ENCODE results near the gene ABHD12B. TPM values are rescaled to one million over a fixed set of nuclear protein-coding genes. Genes with fewer than 3 reads are reported as not detected.

The ABHD12B gene, protein sequence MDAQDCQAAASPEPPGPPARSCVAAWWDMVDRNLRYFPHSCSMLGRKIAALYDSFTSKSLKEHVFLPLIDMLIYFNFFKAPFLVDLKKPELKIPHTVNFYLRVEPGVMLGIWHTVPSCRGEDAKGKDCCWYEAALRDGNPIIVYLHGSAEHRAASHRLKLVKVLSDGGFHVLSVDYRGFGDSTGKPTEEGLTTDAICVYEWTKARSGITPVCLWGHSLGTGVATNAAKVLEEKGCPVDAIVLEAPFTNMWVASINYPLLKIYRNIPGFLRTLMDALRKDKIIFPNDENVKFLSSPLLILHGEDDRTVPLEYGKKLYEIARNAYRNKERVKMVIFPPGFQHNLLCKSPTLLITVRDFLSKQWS
- not detected for total RNA-seq

DNA sequence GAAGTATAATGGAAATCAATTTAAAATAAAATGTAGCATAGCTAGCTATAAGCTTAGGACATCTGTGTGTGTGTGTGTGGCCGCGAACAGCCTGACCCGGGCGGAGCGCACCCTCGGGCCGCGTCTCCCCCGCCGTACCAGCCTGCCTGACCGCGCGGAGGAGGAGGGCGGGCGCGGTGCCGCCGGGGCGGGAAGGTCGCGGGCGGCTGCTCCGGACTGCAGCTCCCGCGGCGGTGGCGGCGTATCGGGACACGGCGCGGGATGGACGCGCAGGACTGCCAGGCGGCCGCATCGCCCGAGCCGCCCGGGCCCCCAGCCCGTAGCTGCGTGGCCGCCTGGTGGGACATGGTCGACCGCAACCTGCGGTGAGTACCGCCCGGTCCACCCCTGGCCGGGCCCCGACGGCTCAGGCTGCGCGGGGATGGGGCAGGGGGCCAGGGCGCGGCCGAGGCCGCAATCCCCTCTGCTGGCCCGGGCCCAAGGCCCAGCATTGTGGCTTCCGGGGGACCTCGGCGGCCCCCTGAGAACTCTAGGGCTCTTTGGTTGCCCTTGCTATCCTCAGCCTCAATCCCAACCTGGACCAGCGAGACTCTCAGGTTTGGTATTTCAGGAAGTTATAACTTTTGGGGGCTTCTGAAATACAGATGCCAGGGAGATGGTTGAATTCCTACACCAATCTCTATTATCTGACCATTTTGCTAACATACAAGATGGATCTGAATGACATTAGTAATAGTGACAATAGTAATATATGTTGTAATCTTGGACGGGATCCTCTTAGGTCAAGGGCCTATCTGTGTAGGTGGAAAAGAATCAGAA, at the start of gene ABHD12B:
Gene ABHD12B (plus strand): TSS at position 140 of the 819 bp plus-strand sequence. CDS start 122 bp downstream, at position 262.
- intact Hi-C loops (cut with DNase I), result no loop called here
- DNase-seq (ENCODE audit: low spot score), result no peak
- ATAC-seq, result peak; percentile 55

DNA sequence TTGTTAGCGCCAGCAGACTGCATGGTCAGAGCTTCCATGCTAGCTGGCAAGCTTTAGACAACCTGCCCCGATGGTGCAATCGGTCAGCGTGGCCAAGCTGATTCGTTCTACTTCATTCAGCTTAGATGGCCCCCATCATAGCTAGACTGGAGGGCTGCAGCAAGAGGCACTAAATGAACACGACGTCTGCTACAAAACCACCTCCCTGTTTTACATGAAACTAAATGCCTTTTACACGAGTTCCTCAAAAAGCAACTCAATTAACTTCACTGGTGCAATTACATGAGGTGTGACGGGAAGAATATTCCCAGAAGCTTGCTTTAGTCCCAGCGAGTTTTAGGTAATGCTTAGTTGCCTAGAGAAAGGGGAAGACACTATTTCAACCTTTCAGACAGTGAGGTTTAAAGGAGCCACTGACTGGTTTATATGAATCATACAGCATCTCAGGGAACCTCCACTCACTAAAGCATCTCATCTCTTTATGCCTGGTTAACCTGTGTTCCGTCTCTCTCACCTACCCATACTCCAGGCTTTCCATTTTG, 49.3 kb upstream of the ABHD12B start:
- ATAC-seq, result no peak
- no peak for DNase-seq (ENCODE audit: low spot score)

DNA sequence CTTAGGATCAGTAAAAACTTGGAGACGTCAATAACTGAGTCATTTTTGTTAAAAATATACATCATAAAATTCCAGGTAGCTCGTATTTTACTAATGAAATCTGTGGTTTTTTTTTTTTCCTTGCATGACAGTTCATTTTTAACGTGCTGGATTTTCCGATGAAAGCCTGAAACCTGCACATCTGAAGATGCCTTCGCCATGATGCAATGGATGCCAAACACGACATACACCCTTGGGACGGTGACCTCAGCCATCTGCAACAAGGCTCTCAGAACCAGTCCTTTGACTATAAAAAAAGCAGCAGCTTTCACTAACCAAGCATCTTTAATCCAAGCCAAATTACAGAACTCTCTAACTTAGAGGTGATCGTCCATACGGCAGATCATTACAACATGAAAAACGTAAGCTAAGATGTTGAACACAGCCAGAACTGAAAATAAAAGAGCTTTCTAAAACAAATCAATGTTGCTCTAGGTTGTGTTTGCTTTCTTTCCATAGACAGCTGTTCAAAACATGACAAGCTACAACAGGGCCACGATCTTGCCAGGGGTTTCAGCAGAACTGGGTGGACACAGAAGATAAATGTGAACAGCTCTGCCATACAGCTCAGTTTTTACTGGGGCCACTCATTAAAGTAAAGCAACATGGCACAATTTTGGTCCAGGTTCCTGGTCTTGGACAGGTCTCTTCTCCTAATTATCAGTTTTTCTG, 48.6 kb upstream of the ABHD12B start:
- intact Hi-C loops (cut with DNase I), result no loop called here
- DNase-seq (ENCODE audit: low spot score) (no peak), ATAC-seq (peak; percentile 73)

More for the DNA sequence above, 49.3 kb upstream of the ABHD12B start:
- intact Hi-C loops (cut with DNase I), result no loop called here

DNA sequence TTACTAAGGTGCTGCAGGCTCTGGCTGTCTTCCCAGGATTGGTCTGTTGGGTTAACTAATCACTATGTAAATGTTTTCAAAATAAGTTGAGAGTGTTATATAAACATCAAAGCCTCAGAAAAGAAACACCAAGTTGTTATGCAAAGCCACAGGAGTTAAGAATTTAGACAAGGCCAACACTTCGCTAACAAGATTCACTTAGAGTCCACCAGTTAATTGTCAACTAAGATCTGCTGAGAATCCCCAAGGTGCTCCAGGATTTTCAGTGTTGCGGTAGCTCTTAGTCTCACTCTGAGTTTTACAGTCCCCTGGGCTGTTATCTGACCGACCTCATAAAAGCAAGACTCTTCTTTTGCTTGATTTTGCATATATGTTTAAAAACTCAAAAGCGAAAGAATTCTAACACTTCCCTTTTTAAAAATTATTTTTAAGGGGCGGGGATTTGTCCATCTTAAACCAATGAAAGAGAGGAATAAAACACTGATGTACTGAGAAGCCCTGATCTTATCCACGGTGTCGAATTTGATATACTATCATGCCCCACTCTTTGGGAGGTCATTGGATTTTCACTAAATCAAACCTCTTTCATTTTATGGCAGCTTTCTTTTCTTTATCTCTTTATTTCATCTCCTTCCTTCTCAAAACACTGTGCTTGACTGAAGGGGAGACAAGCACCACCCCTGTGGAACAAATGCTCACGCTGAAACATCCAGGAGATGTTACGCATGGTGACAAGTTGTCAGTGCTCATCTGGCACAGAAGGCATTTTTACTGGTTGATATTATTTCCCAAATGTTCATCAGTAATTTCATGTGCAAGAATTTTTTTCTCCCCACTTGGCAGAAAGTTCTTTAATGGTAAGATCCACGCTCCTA, 47.9 kb upstream of the ABHD12B start:
- intact Hi-C loops (cut with DNase I), result no loop called here
- ATAC-seq (no peak), DNase-seq (ENCODE audit: low spot score) (no peak)

DNA sequence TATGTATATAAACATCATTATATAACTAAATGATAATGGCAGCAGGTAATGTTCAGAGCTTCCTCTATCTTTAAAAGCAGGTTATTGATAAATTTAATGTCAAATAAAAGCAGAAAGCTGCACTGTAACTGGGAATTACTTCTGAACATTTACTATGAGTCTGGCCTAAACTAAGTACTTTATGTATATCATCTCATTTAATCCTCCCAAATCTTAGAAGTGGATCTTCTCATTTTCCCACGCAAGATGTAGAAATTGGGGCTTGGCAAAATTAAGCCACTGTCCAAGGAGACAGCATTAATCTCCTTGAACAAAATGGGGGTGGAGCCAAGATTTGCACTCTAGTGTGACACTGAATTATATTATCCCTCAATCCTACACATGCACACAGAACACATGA, 46.5 kb upstream of the ABHD12B start:
- intact Hi-C loops (cut with DNase I), result no loop called here

DNA sequence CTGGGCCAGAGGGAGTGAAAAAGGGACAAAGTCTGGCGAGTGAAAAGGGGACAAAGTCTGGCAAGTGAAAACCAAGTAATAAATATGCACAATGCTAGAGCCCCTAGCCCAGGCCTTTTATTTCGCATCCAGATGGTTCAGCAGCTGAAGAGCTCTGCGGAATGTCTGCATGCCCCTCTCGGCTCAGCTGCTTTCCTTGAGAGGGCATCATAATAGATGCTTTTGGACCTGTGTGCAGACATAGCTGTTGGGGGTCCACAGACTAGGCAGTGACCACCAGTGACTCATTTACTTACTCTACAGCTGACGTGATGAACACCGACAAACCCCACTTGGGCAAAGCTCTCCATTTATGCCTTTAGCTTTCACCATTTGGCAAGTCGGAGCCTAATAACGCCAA, 45.2 kb upstream of the ABHD12B start:
- no peak for DNase-seq (ENCODE audit: low spot score)
- no peak for ATAC-seq
- intact Hi-C loops (cut with DNase I), result no loop called here

More for the DNA sequence above, 46.5 kb upstream of the ABHD12B start:
- no peak for ATAC-seq
- DNase-seq (ENCODE audit: low spot score), result no peak

DNA sequence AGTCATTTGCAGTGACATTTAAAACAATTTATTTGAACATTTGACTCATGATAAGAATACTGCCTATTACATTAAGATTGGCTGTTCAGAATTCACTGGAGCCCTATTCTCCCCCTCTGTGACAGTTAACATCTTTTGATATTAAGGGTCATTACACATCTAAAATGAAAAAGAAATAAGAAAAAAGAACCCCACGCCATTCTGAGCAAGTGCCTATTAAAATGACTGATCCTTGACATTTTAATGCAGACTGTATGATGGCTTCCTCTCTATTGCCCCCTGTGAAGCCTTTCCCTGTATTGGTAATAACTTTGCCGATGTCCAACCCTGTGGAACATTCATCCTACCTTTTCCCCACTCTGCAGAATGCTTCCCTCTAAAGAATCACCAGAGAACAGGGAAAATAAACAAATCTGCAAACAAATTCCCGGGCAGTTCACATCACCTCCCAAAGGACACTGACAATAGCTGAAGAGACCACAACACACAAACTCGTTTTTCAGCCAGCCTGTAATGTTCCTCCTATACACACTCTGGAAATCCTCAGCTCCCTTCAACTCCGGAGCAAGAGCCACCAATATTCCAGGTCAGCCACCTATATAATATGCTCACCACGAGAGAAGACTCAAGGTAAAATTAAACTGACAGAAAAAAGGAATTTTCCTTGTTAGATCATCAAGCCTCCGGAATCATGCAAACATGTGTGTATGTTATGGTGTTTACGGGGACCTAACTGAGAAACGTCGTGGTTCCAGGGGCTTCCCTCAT, 42.9 kb upstream of the ABHD12B start:
- intact Hi-C loops (cut with DNase I), result no loop called here
- ATAC-seq (no peak), DNase-seq (ENCODE audit: low spot score) (no peak)

DNA sequence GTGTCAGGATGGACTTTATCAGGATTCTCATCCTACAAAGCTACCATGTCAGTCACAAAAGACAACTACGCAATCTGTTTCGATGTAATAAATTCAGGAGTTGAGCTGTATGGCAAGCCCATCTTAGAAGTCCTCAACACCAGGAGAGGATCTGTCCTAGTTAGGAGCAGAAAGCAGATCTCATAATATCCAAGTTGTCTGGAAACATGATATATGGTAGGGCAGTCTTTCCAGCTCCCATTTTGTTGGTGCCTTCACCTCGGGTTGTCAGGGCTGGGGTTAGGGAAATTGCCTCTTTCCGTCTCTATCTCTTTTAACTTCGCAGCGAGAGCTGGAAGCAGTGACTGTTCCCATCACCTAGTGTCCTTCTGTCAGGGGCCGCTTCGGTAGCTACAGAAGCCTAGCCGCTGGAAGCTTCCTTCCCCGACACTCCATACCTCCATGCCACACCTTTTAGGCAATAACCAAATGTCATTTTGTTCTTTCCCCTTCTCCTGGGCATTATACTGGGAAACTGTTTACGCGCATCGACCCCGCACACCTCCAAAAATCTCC, 42.3 kb upstream of the ABHD12B start:
- DNase-seq (ENCODE audit: low spot score), result no peak
- ATAC-seq, result peak; percentile 11
- intact Hi-C loops (cut with DNase I), result no loop called here

DNA sequence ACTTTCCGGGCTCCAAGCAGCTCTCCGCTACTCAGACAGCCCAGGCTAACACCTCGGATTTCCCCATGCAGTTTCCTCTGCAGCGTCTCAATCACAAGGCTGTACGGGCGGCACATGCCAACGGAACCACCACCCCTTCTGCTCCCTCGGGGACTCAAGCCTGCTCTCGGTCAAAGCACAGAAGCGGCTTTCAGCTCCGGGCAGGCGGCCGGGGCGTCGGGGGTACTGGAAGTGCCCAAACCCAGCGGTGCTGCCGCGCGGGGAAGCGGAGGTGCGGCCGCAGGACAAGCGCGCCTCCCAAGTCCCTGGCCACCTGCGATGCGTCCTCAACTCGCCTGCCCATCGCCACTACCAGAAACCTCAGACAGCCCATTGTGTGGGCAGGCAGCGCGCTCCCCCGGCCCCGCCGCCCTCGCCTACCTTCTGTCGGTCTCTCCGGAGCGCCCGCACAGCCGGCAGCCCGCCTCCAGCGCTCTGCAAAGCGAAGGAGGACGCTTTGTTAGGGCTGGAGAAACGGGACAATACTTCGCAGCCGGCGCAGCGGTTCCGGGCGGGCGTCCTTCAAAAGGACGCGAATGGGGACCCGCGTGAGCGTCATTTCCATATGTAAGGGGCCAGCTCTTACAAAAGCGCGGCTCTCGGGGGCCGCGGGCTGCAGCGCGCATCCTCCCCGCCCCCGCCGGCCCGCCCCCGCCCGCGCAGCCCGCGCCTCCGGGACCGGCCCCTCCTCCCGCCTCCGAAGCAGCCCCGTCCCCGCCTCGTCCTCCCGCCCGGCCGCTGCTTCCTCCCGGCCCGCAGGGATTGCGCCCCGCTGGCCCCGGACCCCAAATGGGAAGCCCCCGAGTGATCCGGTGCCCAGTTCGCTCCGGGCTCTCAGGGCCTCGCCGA, 41.6 kb upstream of the ABHD12B start:
- ATAC-seq, result peak; percentile 63
- intact Hi-C loops (cut with DNase I), result no loop called here
- DNase-seq (ENCODE audit: low spot score), result peak; percentile 73

DNA sequence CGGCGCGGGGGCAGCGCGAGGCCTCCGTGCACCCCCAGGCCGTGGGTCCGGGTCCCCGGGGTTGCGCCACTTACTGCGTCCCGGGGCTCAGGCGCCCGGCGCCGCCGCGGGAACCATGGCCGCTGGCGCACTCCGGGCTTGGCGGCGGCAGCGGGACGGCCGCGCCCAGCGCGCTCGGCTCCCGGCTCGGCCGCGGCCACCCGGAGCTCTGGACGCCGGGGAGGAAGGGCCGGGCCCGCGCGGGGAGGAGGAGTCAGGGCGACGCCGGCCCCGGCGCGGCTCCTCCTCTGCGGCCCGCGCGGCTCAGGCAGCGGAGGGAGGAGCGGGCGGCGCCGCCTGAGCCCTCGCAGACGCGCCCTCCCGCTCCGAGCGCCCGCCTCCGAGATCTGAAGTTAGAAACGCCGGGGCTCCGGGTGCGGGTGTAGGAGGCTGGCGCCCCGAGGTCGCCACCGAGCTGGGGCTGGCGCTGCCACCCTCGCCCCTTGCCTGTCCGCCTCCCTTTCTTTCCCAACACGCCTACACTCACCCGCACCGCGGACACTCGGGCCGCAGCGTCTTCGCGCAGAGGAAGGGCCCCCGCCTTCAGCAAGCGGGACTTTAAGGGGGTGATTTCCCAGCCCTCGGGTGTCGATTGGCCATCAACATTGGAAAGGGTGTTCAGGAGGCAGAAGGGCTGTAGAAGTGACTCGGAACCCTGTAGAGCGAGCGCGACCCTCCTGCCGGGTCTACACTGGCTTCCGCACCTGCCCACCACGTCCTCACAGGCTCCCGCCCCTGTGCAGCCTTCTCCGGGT, 40.7 kb upstream of the ABHD12B start, which contains the start of gene NIN:
Gene NIN (minus strand): TSS at position 231 of the 794 bp plus-strand sequence. CDS start 9,106 bp downstream, outside the sequence.
- intact Hi-C loops (cut with DNase I), result no loop called here
- peak; percentile 95 for ATAC-seq
- DNase-seq (ENCODE audit: low spot score), result peak; percentile 85

DNA sequence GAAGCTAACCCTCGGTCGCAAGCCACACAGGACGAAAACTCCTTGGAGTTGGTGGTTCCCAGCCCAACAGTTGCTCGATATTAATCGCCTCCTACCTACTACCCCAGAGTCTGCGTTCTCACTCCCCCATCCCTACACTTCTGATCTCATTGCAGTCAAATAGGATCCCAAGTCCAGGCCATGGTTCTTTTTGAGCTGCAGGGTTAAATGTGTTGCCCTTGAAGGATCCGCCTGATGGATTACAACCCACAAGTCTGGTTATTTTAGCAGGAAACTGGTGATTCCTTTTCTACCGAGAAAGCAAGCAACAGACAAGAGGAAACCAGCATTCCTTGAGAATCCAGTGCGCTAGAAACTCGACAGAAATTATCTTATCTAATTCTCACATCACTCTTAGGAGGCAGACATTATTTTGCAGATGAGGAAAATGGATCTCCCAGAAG, 40.1 kb upstream of the ABHD12B start:
- peak; percentile 33 for ATAC-seq
- DNase-seq (ENCODE audit: low spot score), result no peak
- intact Hi-C loops (cut with DNase I), result no loop called here

DNA sequence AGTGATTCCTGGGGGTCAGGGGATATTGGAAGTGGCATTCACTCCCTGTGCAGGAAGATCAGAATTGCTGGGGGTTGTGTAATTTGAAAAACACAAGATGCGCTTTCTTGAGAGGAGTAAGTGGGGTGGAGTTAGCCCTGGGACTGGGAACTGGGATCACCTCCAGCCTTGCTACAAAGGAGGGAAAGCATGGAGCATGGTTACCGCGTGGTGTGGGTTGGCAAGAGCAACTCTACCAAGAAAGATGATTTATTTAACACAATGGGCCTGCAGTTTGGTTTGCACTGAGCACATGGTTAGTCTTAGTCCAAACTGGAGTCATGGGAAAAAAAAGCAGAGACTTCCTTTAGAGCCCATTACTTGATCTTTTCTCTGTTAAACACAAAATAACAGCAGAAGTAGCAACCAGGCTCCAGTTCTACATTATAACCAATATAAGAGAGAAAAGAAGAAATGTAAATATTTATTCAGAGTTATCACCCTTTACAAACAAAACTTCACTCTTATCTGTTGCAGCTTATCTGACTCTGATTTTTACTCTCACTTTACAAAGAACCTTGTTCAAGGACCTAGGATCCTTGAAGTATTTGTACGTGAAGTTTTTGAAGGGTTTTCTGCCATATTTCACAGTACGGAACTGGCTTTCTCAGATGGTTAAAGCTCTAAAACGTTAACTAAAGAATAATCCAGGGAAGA, 38.8 kb upstream of the ABHD12B start:
- DNase-seq (ENCODE audit: low spot score) (no peak), ATAC-seq (no peak)
- intact Hi-C loops (cut with DNase I), result no loop called here

DNA sequence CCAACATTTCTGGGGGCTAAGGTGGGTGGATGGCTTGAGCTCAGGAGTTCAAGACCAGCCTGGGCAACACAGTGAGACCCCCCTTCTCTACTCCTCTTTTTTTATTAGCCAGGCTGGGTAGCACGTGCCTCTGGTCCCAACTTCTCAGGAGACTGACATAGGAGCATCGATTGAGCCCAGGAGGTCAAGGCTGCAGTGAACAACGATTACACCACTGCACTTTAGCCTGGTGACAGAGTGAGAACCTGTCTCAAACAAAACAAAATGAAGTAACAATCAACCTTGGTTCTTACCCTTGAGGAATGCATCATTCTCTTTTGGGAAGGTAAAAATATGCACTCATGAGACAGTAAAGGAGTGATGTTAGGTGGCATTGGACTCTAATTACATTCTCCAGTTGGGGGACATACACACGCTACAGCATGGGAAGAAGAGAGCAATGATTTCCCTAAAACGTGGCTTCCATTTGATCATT, 37.0 kb upstream of the ABHD12B start:
- no peak for DNase-seq (ENCODE audit: low spot score)
- no peak for ATAC-seq
- intact Hi-C loops (cut with DNase I), result no loop called here

DNA sequence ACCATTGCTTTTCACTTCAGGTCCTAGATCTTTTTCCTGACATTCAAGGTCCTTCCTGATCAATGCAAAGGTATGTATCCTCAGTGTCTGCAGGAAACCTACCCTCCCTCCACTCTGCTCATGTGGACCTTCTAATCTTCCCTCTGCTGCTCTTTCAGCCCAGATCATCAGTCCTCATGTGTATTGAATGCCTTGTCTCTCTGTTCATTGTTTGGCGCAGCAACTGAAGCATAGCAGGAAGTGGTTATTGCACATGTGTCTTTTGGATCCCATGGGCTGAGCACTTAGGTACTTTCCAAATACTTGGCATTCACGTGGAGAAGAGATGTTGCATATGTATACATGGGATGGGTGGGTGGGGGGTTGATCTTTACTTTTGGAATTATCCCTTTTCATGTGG, 36.6 kb upstream of the ABHD12B start:
- intact Hi-C loops (cut with DNase I), result no loop called here
- ATAC-seq, result no peak

DNA sequence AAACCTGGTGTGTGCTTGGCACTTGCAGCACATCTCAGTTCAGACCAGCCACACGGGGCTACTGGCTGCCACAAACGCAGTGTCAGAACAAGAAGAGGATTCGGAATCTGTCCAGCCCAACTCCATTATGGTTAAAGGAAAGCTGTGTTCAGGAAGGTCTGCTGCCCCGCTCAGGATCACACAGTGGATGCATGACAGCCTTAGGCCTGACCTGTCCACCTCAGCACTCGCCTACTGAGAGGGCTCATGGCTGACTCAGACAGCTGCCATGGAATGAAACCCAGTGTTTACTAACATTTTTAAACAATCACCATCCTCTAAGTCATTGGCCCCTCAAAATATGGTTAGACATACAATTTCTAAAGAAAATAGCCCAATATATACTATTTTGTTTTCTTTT, 35.3 kb upstream of the ABHD12B start:
- DNase-seq (ENCODE audit: low spot score) (no peak), ATAC-seq (no peak)
- intact Hi-C loops (cut with DNase I), result no loop called here

More for the DNA sequence above, 36.6 kb upstream of the ABHD12B start:
- DNase-seq (ENCODE audit: low spot score), result no peak
